GM12874 (cell line): ENCODE results near the gene INVS.

Experiments used
- TF ChIP-seq, protein P1 (sequence below): IDR thresholded peaks from 2 replicates; pipeline ENCODE4 v1.5.1; 2011; ENCODE audit warnings: low read depth, mild to moderate bottlenecking, control low read depth, low read length, moderate library complexity; ENCODE audit not compliant: insufficient read depth

The INVS gene

GRCh38 chr9:100131216-100131615, 32.2 kb downstream of the INVS start:
- TF ChIP-seq, protein P1, sequence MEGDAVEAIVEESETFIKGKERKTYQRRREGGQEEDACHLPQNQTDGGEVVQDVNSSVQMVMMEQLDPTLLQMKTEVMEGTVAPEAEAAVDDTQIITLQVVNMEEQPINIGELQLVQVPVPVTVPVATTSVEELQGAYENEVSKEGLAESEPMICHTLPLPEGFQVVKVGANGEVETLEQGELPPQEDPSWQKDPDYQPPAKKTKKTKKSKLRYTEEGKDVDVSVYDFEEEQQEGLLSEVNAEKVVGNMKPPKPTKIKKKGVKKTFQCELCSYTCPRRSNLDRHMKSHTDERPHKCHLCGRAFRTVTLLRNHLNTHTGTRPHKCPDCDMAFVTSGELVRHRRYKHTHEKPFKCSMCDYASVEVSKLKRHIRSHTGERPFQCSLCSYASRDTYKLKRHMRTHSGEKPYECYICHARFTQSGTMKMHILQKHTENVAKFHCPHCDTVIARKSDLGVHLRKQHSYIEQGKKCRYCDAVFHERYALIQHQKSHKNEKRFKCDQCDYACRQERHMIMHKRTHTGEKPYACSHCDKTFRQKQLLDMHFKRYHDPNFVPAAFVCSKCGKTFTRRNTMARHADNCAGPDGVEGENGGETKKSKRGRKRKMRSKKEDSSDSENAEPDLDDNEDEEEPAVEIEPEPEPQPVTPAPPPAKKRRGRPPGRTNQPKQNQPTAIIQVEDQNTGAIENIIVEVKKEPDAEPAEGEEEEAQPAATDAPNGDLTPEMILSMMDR: no peak

- TF ChIP-seq, protein P1: no peak
Measured at GRCh38 chr9:100131875-100132430, 32.9 kb downstream of the INVS start.

DNA sequence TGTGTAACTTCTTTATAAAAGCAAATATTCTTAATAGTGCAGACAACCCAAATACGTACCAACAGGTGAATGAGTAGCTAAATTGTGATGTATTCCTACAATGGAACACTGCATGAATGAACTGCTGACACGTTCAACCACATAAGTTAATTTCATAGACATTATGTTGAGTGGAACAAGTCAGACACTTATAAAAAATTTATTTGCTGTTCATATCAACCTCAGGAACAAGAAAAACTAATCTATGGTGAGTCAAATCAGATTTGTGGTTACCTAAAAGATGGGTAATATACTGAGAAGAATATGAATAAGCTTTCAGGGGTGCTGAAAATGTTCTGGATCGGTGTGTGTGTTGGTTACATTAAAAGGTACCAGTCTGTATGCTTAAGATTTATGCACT, 35.7 kb downstream of the INVS start:
- TF ChIP-seq, protein P1: no peak

DNA sequence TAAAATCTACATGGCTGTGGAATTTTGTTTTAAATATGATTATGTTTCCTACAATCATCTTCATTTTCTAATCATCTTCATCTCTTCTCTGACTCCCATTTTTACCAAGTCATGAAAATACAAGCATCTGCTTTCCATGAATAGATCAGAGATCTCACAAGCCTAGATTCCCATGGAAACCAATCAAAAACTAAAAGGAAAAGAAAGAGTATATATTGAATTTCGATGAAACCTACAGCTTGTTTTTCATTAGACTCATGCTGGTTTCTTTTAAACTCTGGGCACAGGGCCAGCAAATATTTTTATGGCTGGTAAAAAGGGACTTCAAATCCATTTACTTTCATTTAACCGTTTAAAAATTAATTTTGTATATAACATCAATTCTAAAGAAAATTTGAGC, 51.2 kb downstream of the INVS start:
- TF ChIP-seq, protein P1: no peak

DNA sequence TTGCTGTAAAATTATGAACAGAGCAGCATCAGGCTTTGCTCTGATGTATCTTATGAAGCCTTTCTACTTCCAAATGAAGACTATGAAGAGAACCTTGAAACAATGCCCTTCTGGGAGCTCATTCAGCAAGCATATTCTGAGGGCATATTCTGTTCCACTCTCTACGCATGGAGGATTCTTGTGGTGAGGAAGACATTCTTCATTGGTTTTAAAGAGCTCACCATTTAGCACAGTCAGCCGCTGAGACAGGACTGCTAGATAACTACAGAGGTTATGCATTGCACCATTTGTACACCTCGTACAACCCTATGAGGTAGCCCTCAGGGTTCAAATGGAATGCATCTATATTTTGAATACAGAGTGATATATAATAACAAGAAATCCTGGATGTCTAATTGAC, 61.0 kb downstream of the INVS start:
- TF ChIP-seq, protein P1: no peak

DNA sequence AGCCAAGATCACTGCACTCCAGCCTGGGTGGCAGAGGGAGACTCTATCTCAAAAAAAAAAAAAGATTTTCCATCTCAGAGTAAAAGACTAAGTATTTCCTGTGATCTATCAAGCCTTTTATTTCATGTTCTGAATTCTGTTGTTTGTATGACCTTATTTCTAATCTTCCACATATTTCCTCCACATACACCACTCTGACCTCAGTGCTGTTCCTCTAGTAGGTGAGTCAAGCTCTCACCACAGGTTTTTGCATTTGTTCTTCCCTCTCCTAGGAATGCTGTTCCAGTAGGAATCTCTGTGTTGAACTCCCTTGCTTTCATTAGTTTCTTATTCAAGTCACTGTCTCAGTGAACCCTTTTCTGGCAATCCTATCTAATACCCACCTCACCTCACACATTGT, 68.1 kb downstream of the INVS start:
- TF ChIP-seq, protein P1: no peak

- TF ChIP-seq, protein P1: no peak
Measured at GRCh38 chr9:100167915-100168654, 69.0 kb downstream of the INVS start.
